Measurements from ENCODE around the gene GNAT1. TPM values are rescaled to one million over a fixed set of nuclear protein-coding genes. Genes with fewer than 3 reads are reported as not detected.
A peak's percentile ranks its signal among the peaks of the same experiment; 100 is the strongest.
"Not testable (repeated sequence)": the region's sequence is repeated elsewhere in the genome, so short reads cannot be mapped to it uniquely, and the experiment has no call there.

Gene GNAT1
- total RNA-seq, 1 experiment from 2014 or later = not detected

GRCh38 chr3:50202353-50203112 is 11.1 kb downstream of the GNAT1 start:
- no peak for DNase-seq (ENCODE audit: low read depth)

DNA sequence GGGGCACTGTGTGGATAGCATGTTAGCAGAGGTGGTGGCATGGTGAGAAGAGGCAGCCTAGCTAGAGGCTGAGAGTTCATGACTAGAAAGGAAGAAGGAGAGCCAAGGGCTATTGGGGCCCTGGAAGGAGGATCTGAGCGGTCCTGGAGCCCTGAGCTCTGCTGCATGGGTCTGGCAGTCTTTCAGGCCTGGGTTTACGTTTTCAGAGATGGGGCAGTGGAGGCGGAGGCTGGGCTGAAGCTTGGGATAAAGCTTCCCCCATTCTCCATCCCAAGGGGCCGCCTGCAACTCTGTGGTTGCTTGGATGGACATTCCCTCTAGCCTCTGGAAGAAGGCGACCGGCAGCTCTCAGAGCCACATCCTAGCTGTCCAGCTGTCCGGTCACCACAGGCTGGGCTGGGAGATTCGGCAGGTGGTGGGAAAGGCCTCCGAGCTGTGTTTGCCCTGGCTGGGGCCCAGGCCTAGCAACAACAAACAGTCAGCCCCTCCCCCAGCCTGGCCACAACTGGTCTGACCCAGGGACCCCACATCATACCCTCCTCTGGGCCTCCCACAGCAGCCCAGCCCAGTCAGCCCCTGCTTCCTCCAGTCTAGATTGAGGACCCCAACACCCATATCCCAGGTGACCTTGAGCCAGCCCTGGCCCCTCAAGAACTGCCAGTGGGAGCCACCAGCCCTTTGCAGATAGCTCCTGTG is 11.9 kb downstream of the GNAT1 start:
- DNase-seq (ENCODE audit: low read depth) = no peak

DNA sequence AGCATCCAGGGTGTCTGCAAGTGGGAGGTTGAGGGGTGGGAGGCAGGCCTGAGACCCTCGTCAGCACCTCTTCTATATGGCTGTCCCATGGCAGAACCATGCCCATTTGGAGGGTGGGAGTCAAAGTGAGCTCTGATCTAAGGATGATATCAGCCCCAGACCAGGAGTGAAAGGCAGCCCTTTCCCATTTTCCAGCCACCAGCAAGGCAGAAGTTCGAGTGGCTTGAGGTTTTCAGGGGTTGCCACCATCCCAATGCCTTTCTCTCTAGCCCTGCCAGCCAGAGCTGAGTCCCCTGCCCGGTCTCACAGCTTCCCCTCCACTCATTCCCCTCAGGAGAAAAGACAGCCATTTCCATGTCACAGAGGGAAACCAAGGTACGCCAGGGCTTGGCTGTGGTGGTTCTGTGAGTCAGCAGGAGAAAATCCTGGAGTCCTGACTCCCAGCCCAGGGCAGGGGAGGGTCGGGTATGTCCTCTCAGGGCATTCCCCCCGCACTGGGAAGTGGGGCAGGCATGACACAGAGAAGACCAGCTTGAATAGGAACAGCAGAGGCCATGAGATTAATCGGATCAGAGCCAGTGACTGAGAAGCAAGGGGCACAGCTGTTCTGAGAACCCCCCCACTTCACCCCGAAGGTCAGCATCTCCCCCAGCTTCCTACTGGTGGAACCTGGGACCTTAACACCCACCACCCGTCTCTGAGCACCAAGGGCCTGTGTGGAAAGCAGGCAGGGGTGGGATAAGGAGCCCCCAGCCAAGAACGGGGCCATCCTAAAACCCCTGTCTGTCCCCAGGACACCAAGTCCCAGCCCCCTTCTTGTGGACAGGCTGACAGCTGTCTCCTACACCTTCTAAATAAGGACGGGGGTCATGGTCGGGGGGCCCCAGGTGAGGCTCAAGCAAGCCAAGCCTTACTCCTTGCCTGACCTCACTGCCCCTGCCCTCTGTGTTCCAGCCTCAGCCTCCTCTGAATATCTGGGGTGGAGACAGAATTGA is 12.7 kb downstream of the GNAT1 start:
- no peak for DNase-seq (ENCODE audit: low read depth)

- DNase-seq (ENCODE audit: low read depth) = no peak
Observed at GRCh38 chr3:50204804-50205412, 13.5 kb downstream of the GNAT1 start, which contains the start of gene SLC38A3. TSS of gene SLC38A3 (plus strand) at chr3:50205271. CDS start at chr3:50214200, 8,929 bp downstream.

- DNase-seq (ENCODE audit: low read depth) = no peak
Observed at GRCh38 chr3:50205413-50206276, 14.2 kb downstream of the GNAT1 start.

GRCh38 chr3:50207359-50208042 is 16.1 kb downstream of the GNAT1 start:
- DNase-seq (ENCODE audit: low read depth) = no peak

DNA sequence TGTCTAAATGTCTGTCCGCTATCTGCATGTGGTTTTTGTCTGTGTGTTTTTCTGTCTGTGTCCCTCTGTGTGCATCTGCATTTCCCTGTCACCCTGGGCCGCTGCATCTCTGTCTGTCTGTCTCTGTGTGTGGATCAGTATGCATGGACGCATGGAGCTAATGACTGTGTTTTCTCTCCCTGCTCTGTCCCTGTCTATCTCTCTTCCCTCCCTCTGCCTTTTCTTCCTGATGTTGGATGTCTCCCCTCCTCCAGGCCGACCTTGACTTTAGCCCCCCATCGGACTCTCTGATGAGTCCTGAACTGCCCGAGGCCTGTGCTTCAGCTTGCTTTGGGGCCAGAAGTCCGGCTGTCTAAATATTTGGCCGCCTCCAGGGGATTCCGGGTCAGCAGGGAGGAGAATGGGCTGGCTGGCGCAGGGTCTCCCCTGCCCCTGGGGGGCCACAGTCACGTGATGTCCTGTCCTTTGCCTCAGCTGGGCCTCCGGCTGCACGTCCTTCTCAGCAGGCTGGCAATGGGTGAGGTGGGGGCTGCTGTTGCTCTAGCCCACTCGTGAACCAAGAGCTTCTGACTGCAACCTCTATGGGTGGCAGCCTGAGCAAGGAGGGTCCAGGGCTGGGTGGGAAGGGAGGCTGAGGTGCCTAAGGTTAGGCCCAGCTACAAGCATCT is 17.4 kb downstream of the GNAT1 start:
- DNase-seq (ENCODE audit: low read depth) = no peak

- no peak for DNase-seq (ENCODE audit: low read depth)
Observed at GRCh38 chr3:50210176-50210509, 18.7 kb downstream of the GNAT1 start.

DNA sequence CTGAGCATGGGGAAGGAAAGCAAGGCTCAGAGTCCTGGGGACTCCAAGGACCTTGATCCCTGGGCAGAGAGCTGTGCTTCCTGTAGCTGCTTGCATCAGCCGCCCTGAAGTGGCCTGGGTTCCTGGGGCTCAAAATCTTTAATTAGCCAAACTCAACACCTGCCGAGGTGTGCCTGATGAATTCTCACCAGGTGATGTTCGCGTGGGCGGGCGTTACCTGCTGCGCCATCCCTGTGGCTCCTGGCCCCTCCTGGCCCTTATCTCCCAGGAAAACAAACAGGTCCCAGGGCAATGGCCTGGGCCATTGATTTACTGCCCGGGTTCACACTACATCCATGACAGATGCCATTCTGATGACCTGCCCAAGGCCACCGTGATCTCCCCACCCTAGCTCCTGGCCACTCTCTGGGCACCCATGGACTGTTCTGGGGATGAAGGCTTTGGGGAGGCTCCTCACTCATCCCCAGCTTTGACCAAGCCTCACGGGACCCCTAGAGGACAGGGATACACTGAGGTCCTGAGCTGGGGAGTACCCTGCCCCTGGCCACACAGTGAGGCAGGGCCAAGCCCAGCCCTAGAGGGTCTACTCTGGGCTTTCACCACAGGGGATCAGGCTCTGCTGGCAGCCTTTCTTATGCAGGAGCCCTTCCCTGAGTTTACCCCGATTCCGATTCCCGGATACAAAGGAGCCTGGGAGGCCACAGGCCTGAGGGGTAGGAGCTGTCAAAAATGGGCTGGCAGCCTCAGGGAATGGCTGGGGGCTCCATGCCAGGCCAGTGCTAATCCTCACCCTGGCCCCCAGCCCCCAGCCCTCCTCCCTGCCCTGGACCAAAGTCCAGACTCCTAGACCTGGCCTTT is 19.3 kb downstream of the GNAT1 start:
- DNase-seq (ENCODE audit: low read depth) = no peak

DNA sequence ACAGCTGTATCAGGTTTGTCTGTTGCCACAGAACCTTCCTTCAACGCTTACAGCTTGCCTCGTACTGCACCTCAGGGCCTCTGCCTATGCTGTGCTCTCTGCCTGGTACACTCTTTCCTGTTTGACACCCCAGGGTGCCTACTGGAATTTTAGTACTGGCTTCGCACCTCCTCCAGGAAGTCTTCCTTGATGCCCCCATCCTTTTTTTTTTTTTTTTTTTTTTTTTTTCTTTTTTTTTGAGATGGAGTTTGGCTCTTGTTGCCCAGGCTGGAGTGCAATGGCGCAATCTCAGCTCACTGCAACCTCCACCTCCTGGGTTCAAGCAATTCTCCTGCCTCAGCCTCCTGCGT is 19.9 kb downstream of the GNAT1 start:
- DNase-seq (ENCODE audit: low read depth) = not testable (repeated sequence)

DNA sequence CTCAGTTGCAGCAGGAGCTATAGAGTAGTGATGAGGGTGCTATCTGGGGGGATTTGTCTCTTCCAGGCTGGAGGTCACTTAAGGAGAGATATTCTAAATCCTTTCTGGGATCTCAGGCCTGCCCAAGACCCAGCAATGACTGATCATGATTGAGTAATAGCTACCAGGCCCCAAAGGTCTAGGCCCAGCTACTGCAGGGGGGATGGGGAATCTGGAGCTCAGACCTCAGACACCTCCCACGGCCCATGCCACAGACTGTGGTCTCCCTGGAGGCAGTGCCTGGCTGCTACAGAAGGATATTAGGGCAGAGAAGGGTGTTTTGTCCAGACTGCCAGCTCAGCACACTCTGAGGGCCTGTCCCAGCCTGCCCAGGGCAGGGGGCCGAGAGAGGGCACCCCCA is 20.5 kb downstream of the GNAT1 start:
- peak; percentile 31 for DNase-seq (ENCODE audit: low read depth)

DNA sequence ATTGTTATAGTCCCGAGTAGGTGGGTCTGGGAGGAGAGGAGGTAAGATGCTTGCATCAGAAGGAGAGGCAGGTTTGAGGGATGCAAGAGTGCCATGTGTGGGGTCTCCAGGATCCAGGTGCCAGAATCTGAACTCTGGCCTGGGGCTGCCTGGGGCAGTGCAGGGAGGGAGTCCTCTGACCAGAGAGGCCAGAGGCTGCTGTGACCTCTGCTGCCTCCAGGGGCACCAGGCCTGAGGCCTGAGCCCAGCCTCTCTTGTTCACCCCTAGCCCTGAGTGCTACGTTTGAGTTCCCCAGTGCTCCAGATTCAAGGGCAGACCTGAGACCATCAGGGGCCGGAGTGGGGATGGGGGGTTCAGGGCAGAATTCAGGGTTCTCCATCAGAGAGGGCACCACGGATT is 21.1 kb downstream of the GNAT1 start:
- no peak for DNase-seq (ENCODE audit: low read depth)

- DNase-seq (ENCODE audit: low read depth) = no peak
Observed at GRCh38 chr3:50212971-50213370, 21.6 kb downstream of the GNAT1 start.

DNA sequence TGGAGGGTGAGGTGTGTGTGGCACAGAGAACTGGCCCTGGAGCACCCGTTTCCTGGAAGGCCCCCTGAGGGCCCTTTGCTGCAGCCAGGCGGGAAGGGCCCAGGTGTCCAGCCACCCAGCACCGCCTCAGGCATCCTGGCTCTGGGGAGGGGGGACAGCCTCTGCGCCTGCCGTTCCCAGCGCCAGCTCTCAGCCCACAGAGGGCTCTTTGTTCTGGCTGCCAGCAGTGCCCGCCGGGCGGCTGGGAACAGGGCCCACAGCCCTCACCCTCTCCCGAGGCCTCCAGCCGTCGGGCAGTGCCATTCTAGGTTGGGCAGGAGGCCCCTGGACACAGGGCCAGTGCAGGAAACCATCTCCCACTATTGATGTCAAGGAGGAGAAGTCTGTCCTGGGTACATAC is 22.0 kb downstream of the GNAT1 start:
- no peak for DNase-seq (ENCODE audit: low read depth)

DNA sequence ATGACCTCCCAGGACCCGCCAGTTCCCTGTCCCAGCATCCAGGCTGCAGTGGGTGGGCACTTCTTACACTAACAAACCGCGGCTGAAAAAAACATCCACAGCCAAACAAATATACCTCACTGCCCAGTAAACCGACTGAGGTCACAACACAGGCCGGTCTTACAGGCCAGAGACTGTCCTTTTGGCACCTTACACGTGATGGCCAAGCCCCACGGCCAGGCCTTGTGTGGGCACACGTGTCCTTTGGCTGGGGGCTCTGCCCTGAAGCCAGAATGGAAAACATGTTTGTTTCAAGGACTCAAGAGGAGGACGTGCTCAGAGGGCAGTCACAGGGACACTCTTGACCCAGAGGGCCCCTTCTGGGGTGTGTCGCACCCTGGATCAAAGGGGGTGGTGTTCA is 23.4 kb downstream of the GNAT1 start:
- no peak for DNase-seq (ENCODE audit: low read depth)

- no peak for DNase-seq (ENCODE audit: low read depth)
Observed at GRCh38 chr3:50215529-50215928, 24.1 kb downstream of the GNAT1 start.

DNA sequence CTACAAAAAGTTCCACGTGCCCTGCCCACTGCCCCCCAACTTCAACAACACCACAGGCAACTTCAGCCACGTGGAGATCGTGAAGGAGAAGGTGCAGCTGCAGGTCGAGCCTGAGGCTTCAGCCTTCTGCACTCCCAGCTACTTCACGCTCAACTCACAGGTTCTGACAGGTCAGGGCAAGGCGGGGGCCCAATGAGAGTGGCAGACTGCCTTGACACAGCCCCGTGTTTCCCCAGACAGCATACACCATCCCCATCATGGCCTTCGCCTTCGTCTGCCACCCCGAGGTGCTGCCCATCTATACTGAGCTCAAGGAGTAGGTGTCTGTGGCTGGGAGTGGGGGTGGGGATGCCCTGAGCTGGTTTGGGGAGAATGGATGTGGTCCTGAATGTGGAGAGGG is 26.3 kb downstream of the GNAT1 start:
- no peak for DNase-seq (ENCODE audit: low read depth)

DNA sequence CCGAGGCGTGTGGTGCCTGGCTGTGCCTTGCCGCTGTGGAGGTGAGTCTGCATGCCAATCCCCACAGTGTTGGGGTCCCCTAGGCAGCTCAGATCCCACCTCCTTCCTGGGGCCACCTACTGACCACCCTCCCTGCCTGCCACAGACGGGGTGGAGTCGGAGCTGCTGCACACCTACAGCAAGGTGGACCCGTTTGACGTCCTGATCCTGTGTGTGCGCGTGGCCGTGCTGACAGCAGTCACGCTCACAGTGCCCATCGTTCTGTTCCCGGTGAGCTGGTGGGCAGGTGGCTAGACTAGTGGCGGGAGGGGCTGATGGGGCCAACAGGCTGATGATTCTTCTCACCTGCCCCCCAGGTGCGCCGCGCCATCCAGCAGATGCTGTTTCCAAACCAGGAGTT is 27.0 kb downstream of the GNAT1 start:
- DNase-seq (ENCODE audit: low read depth) = no peak

DNA sequence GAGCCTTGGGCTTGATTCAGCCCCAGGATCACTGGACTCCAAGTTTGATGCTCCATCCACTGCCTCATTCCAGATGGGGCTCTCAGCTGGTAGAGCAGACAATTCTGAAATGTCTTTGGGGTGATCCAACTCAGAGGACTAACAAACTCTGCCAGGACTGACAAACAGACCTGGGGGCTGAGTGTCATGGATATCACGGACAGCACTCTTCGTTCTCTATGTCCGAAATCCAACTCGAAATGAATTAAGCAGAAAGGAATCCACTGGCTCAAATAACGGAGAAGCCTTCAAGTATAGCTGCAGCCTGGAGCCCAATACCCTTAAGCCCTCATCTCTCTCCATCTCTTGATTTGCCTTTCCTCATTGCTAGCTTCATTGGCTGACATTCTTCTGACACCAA is 27.9 kb downstream of the GNAT1 start:
- DNase-seq (ENCODE audit: low read depth) = no peak

Measured in RPMI7951 (cell line).